K562 (cell line): Measurements from ENCODE around the gene CYP2A6. TPM values are rescaled to one million over a fixed set of nuclear protein-coding genes. Genes with fewer than 3 reads are reported as not detected.

Source experiments
- CHD4 ChIP-seq: fragments of 200-600 bp; sonication (generic); IDR thresholded peaks from 3 replicates; pipeline ENCODE4 v1.6.1; 2012; ENCODE audit warnings: low read depth, mild to moderate bottlenecking, mixed read lengths, low read length, inconsistent platforms; ENCODE audit not compliant: insufficient read depth, insufficient replicate concordance, poor library complexity, severe bottlenecking
- GATAD2B ChIP-seq: fragments of 450-650 bp; IDR thresholded peaks from 2 replicates; pipeline ENCODE4 v1.6.1; 2017; ENCODE audit warnings: mild to moderate bottlenecking, borderline replicate concordance
- NR2C2 ChIP-seq, 2 experiments: fragments of 200-800 bp in 1 of 2; sonication (Bioruptor generic) in 1 of 2; sonication (generic) in 1 of 2; formaldehyde crosslinking in 1 of 2; IDR thresholded peaks; 2 replicates each; pipeline versions ENCODE4 v1.6.1 to v1.8.0; 2016 to 2022; ENCODE audit warnings: mild to moderate bottlenecking in 1 of 2, missing compliant biosample characterization in 1 of 2, missing genetic modification characterization in 1 of 2, missing genetic modification reagents in 1 of 2
- SMARCA5 ChIP-seq: fragments of 450-650 bp; IDR thresholded peaks from 2 replicates; pipeline ENCODE4 v1.6.1; 2016
- ZC3H11A ChIP-seq: IDR thresholded peaks from 2 replicates; pipeline ENCODE4 v1.6.1; 2012; ENCODE audit warnings: low read depth, low read length, improper control_type of control experiment
- polyA plus RNA-seq, 8 experiments: library from polyadenylated mRNA; depleted of rRNA in 4 of 8; stranded (reverse) in 5 of 8; unstranded in 3 of 8; fragments of >200 nt; fragmentation: Nextera tagmentation in 2 of 8; fragmentation: Illumina TruSeq in 1 of 8; extraction: Ambion mirVana in 2 of 8; extraction: Trizol in 1 of 8; gene quantifications; 2 replicates each; pipeline versions ENCODE4 v1.2.1 to v1.2.3, GENCODE V29; 2011 to 2014; ENCODE audit warnings: inconsistent platforms in 1 of 8, missing spikeins in 1 of 8
- total RNA-seq, 7 experiments: library from RNA; depleted of rRNA in 6 of 7; stranded (reverse); fragments of >200 nt in 6 of 7; fragmentation: Illumina TruSeq in 2 of 7; extraction: Trizol in 2 of 7; gene quantifications; 2 replicates each; pipeline versions ENCODE4 v1.2.1 to v1.2.3, GENCODE V29; 2011 to 2021; ENCODE audit warnings: low replicate concordance in 1 of 7
- TF ChIP-seq, protein P1 (sequence below): fragments of 450-650 bp; IDR thresholded peaks from 2 replicates; pipeline ENCODE4 v1.6.1; 2018; ENCODE audit warnings: mild to moderate bottlenecking, low read depth; ENCODE audit not compliant: partially characterized antibody
- TF ChIP-seq, protein P2 (sequence below): fragments of 450-650 bp; IDR thresholded peaks from 2 replicates; pipeline ENCODE4 v1.6.1; 2016; ENCODE audit warnings: mild to moderate bottlenecking, moderate library complexity
- TF ChIP-seq, protein P3 (sequence below): fragments of 450-650 bp; IDR thresholded peaks from 2 replicates; pipeline ENCODE4 v1.6.1; 2017; ENCODE audit warnings: antibody characterized with exemption

The CYP2A6 gene
- total and polyA plus RNA-seq, 9 of the 15 experiments (the other 6 are each of a cell fraction or from before 2014, with no cell fraction given): 0.31 TPM; not detected in 8

DNA sequence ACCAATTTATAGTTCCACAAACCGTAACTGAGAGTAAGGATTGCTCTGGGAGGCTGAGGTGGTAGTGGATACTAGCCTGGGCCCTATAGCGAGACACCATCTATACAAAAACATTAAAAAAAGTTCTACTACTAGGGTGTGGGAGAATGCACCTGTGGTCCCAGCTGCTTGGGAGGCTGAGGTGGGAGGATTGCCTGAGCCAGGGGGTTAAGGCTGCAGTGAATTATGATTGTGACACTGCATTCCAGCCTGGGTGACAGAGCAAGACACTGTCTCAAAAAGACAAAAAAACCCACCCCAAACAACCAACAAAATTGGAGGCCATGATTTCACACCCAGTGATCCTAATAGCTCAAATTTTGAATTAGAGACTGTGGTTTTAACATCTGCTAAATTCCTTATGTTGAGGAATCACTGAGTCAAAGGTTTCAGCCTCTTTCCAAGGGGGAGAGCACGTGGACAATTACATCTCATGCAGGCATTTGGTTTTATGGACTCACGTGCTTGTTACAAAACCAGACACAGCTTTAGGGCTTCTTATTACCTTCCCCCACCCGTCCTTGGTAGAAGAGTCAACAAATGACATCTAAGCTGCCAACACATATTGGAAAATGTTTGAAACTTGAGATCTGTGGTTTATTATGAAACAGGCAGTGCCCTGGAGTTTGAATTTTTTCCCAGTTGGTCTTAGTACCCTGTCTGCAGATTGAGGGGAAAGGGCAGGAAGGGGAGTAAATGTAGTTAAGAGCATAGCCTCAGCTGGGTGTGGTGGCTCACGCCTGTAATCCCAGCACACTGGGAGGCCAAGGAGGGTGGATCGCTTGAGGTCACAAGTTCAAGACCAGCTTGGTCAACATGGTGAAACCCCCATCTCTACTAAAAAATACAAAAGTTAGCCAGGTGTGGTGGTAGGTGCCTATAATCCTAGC lies 18.5 kb downstream of the CYP2A6 start (continued):
- TF ChIP-seq GATAD2B: no peak
- TF ChIP-seq, protein P1, sequence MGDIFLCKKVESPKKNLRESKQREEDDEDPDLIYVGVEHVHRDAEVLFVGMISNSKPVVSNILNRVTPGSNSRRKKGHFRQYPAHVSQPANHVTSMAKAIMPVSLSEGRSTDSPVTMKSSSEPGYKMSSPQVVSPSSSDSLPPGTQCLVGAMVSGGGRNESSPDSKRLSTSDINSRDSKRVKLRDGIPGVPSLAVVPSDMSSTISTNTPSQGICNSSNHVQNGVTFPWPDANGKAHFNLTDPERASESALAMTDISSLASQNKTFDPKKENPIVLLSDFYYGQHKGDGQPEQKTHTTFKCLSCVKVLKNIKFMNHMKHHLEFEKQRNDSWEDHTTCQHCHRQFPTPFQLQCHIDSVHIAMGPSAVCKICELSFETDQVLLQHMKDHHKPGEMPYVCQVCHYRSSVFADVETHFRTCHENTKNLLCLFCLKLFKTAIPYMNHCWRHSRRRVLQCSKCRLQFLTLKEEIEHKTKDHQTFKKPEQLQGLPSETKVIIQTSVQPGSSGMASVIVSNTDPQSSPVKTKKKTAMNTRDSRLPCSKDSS: no peak
- peak; percentile 45; the same call in 1 of the 2 replicates for TF ChIP-seq SMARCA5
- TF ChIP-seq, protein P2, sequence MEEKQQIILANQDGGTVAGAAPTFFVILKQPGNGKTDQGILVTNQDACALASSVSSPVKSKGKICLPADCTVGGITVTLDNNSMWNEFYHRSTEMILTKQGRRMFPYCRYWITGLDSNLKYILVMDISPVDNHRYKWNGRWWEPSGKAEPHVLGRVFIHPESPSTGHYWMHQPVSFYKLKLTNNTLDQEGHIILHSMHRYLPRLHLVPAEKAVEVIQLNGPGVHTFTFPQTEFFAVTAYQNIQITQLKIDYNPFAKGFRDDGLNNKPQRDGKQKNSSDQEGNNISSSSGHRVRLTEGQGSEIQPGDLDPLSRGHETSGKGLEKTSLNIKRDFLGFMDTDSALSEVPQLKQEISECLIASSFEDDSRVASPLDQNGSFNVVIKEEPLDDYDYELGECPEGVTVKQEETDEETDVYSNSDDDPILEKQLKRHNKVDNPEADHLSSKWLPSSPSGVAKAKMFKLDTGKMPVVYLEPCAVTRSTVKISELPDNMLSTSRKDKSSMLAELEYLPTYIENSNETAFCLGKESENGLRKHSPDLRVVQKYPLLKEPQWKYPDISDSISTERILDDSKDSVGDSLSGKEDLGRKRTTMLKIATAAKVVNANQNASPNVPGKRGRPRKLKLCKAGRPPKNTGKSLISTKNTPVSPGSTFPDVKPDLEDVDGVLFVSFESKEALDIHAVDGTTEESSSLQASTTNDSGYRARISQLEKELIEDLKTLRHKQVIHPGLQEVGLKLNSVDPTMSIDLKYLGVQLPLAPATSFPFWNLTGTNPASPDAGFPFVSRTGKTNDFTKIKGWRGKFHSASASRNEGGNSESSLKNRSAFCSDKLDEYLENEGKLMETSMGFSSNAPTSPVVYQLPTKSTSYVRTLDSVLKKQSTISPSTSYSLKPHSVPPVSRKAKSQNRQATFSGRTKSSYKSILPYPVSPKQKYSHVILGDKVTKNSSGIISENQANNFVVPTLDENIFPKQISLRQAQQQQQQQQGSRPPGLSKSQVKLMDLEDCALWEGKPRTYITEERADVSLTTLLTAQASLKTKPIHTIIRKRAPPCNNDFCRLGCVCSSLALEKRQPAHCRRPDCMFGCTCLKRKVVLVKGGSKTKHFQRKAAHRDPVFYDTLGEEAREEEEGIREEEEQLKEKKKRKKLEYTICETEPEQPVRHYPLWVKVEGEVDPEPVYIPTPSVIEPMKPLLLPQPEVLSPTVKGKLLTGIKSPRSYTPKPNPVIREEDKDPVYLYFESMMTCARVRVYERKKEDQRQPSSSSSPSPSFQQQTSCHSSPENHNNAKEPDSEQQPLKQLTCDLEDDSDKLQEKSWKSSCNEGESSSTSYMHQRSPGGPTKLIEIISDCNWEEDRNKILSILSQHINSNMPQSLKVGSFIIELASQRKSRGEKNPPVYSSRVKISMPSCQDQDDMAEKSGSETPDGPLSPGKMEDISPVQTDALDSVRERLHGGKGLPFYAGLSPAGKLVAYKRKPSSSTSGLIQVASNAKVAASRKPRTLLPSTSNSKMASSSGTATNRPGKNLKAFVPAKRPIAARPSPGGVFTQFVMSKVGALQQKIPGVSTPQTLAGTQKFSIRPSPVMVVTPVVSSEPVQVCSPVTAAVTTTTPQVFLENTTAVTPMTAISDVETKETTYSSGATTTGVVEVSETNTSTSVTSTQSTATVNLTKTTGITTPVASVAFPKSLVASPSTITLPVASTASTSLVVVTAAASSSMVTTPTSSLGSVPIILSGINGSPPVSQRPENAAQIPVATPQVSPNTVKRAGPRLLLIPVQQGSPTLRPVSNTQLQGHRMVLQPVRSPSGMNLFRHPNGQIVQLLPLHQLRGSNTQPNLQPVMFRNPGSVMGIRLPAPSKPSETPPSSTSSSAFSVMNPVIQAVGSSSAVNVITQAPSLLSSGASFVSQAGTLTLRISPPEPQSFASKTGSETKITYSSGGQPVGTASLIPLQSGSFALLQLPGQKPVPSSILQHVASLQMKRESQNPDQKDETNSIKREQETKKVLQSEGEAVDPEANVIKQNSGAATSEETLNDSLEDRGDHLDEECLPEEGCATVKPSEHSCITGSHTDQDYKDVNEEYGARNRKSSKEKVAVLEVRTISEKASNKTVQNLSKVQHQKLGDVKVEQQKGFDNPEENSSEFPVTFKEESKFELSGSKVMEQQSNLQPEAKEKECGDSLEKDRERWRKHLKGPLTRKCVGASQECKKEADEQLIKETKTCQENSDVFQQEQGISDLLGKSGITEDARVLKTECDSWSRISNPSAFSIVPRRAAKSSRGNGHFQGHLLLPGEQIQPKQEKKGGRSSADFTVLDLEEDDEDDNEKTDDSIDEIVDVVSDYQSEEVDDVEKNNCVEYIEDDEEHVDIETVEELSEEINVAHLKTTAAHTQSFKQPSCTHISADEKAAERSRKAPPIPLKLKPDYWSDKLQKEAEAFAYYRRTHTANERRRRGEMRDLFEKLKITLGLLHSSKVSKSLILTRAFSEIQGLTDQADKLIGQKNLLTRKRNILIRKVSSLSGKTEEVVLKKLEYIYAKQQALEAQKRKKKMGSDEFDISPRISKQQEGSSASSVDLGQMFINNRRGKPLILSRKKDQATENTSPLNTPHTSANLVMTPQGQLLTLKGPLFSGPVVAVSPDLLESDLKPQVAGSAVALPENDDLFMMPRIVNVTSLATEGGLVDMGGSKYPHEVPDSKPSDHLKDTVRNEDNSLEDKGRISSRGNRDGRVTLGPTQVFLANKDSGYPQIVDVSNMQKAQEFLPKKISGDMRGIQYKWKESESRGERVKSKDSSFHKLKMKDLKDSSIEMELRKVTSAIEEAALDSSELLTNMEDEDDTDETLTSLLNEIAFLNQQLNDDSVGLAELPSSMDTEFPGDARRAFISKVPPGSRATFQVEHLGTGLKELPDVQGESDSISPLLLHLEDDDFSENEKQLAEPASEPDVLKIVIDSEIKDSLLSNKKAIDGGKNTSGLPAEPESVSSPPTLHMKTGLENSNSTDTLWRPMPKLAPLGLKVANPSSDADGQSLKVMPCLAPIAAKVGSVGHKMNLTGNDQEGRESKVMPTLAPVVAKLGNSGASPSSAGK: peak; percentile 46; the same call in 1 of the 2 replicates
- TF ChIP-seq, protein P3, sequence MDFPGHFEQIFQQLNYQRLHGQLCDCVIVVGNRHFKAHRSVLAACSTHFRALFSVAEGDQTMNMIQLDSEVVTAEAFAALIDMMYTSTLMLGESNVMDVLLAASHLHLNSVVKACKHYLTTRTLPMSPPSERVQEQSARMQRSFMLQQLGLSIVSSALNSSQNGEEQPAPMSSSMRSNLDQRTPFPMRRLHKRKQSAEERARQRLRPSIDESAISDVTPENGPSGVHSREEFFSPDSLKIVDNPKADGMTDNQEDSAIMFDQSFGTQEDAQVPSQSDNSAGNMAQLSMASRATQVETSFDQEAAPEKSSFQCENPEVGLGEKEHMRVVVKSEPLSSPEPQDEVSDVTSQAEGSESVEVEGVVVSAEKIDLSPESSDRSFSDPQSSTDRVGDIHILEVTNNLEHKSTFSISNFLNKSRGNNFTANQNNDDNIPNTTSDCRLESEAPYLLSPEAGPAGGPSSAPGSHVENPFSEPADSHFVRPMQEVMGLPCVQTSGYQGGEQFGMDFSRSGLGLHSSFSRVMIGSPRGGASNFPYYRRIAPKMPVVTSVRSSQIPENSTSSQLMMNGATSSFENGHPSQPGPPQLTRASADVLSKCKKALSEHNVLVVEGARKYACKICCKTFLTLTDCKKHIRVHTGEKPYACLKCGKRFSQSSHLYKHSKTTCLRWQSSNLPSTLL: no peak
- no peak for TF ChIP-seq CHD4
- TF ChIP-seq NR2C2 (CRISPR knock-in tag; IDR thresholded peaks at IDR 0.05): no peak
- TF ChIP-seq NR2C2 (tag; IDR thresholded peaks at IDR 0.05): no peak
- TF ChIP-seq ZC3H11A: no peak
